HepG2 (cell line): ENCODE results near the gene SLC29A3. TPM values are rescaled to one million over a fixed set of nuclear protein-coding genes. Genes with fewer than 3 reads are reported as not detected.

ENCODE experiments used
- ATAC-seq: fragments of 200-7000 bp; cut with Tn5 transposase; 3 replicates; pipeline ENCODE4 v1.9.1; 2020; ENCODE audit warnings: mild to moderate bottlenecking, moderate library complexity
- BruUV-seq: library from RNA; stranded (reverse); fragments of 400-500 nt; replicated peaks from 2 replicates; lab custom pipeline; 2021; lab: Mats Ljungman, UMichigan
- CTCF ChIA-PET: fragments of 300-600 bp; formaldehyde crosslinking; extraction: SDS; loops from one replicate; lab custom pipeline; 2021; ENCODE audit warnings: low total read pairs, inconsistent platforms, low intra/inter-chr PET ratio; lab: Yijun Ruan, JAX
- POLR2A ChIA-PET: fragments of 350-600 bp; sonication (Branson Sonifier 250); formaldehyde crosslinking; loops from one replicate; lab custom pipeline; 2020; ENCODE audit warnings: antibody characterized with exemption, inconsistent platforms; lab: Yijun Ruan, JAX
- DNase-seq: peaks from one replicate; pipeline ENCODE4 v3.0.0-alpha.2; 2015; ENCODE audit warnings: low spot score
- FAIRE-seq: peaks from 3 replicates; lab custom pipeline; 2011; peaks lifted over from hg19 to GRCh38; lab: Jason Lieb, UNC
- H2AFZ ChIP-seq: one replicate; pipeline ENCODE4 v1.6.1; 2011; ENCODE audit warnings: low read length, inconsistent platforms
- H3K27ac ChIP-seq: fragments of 300-600 bp; 3 replicates; pipeline ENCODE4 v1.8.0; 2011; ENCODE audit warnings: mixed run types, mild to moderate bottlenecking, mixed read lengths, low read length, inconsistent platforms; ENCODE audit not compliant: insufficient read depth; ENCODE audit errors: extremely low read length
- H3K27me3 ChIP-seq, 2 experiments: fragments of 200-600 bp in 1 of 2; 2 replicates in 1 of 2; 3 replicates in 1 of 2; pipeline versions ENCODE4 v1.6.0 to v1.8.0; 2011; ENCODE audit warnings: low read length in 2 of 2, mild to moderate bottlenecking in 2 of 2, moderate library complexity in 2 of 2, inconsistent platforms in 1 of 2; ENCODE audit not compliant: insufficient read depth in 2 of 2, control insufficient read depth in 1 of 2
- H3K36me3 ChIP-seq, 2 experiments: fragments of 200-600 bp in 1 of 2; replicated peaks in 1 of 2; 2 replicates in 1 of 2; 3 replicates in 1 of 2; pipeline versions ENCODE4 v1.5.1 to v1.8.0; 2011; ENCODE audit warnings: low read length in 2 of 2, inconsistent platforms in 1 of 2; ENCODE audit not compliant: insufficient read depth in 2 of 2, control insufficient read depth in 1 of 2
- H3K4me1 ChIP-seq: 2 replicates; pipeline ENCODE4 v1.5.1; 2012; ENCODE audit warnings: low read length, inconsistent platforms; ENCODE audit not compliant: insufficient read depth
- H3K4me2 ChIP-seq: 2 replicates; pipeline ENCODE4 v1.6.0; 2011; ENCODE audit warnings: low read depth, low read length, inconsistent platforms
- H3K4me3 ChIP-seq, 3 experiments: fragments of 200-600 bp in 1 of 3; sonication (generic), shearing (Covaris generic) in 1 of 3; replicated peaks in 1 of 3; 2 replicates each; pipeline ENCODE4 v1.5.1; 2011 to 2016; ENCODE audit warnings: low read length in 3 of 3, inconsistent platforms in 2 of 3, low read depth in 2 of 3, mild to moderate bottlenecking in 2 of 3, control low read depth in 1 of 3, mixed read lengths in 1 of 3; ENCODE audit not compliant: insufficient read depth in 1 of 3
- H3K79me2 ChIP-seq: one replicate; pipeline ENCODE4 v1.6.1; 2011; ENCODE audit warnings: low read length, inconsistent platforms; ENCODE audit not compliant: insufficient read depth
- H3K9ac ChIP-seq: 2 replicates; pipeline ENCODE4 v1.6.0; 2011; ENCODE audit warnings: mild to moderate bottlenecking, low read depth, low read length, inconsistent platforms; ENCODE audit not compliant: insufficient read depth
- H3K9me3 ChIP-seq: 2 replicates; pipeline ENCODE4 v1.5.1; 2012; ENCODE audit warnings: mild to moderate bottlenecking, low read length
- H4K20me1 ChIP-seq: 2 replicates; pipeline ENCODE4 v1.6.0; 2011; ENCODE audit warnings: inconsistent platforms, mild to moderate bottlenecking, low read length, moderate library complexity; ENCODE audit not compliant: insufficient read depth
- CEBPG ChIP-seq: IDR thresholded peaks from 2 replicates; pipeline ENCODE4 v1.6.1; 2016
- ETV5 ChIP-seq: IDR thresholded peaks from 2 replicates; pipeline ENCODE4 v1.6.1; 2018; ENCODE audit warnings: missing biosample characterization, missing genetic modification reagents, inconsistent platforms, borderline replicate concordance
- GLI4 ChIP-seq: sonication (generic); formaldehyde crosslinking; IDR thresholded peaks from 2 replicates; pipeline ENCODE4 v1.5.1; 2020; ENCODE audit warnings: missing genetic modification reagents, mild to moderate bottlenecking, moderate library complexity, borderline replicate concordance
- HDAC1 ChIP-seq: sonication (generic); formaldehyde crosslinking; IDR thresholded peaks from 2 replicates; pipeline ENCODE4 v1.5.1; 2020; ENCODE audit warnings: mild to moderate bottlenecking, missing genetic modification reagents
- HNRNPLL ChIP-seq: fragments of 200-400 bp; formaldehyde crosslinking; IDR thresholded peaks from 2 replicates; pipeline ENCODE4 v1.6.1; 2017; ENCODE audit warnings: mild to moderate bottlenecking, low read depth, low read length; ENCODE audit not compliant: poor library complexity, severe bottlenecking
- MXI1 ChIP-seq: IDR thresholded peaks from 3 replicates; pipeline ENCODE4 v1.6.1; 2012; ENCODE audit warnings: low read depth, low read length, inconsistent platforms, borderline replicate concordance
- NR2C2 ChIP-seq: sonication (generic); formaldehyde crosslinking; IDR thresholded peaks from 2 replicates; pipeline ENCODE4 v1.4.0; 2020; ENCODE audit warnings: missing genetic modification reagents, mild to moderate bottlenecking, moderate library complexity, borderline replicate concordance
- ZFX ChIP-seq: sonication (generic); formaldehyde crosslinking; IDR thresholded peaks from 2 replicates; pipeline ENCODE4 v1.4.0; 2020; ENCODE audit warnings: mild to moderate bottlenecking, low read depth, missing genetic modification reagents, moderate library complexity
- ZNF687 ChIP-seq: sonication (generic); formaldehyde crosslinking; IDR thresholded peaks from 2 replicates; pipeline ENCODE4 v1.5.1; 2020; ENCODE audit warnings: mild to moderate bottlenecking, missing genetic modification reagents, moderate library complexity
- ZNF775 ChIP-seq: sonication (generic); formaldehyde crosslinking; IDR thresholded peaks from 2 replicates; pipeline ENCODE4 v1.4.0; 2020; ENCODE audit warnings: missing genetic modification reagents, mild to moderate bottlenecking, moderate library complexity, borderline replicate concordance
- WGBS: methylation state at CpG from one replicate; pipeline ENCODE4 v1.1.6; 2017; ENCODE audit warnings: low lambda C conversion rate; 5-methylcytosine and 5-hydroxymethylcytosine counted together
- in situ Hi-C: cut with HindIII; loops from 2 replicates; pipeline ENCODE4 v1.10.0; 2017; ENCODE audit warnings: low pct_unique_long_range_greater_than_20kb; ENCODE audit not compliant: extremely low pct_ligation_motif_present
- intact Hi-C: fragments of 100-400 bp; cut with micrococcal nuclease; formaldehyde crosslinking; loops from one replicate; pipeline ENCODE4 v1.10.0; 2022; ENCODE audit not compliant: unreplicated experiment
- polyA plus RNA-seq, 8 experiments: library from polyadenylated mRNA; depleted of rRNA in 3 of 8; stranded (reverse) in 7 of 8; unstranded in 1 of 8; fragments of >200 nt; fragmentation: Illumina TruSeq in 4 of 8; extraction: Trizol in 4 of 8; gene quantifications; 2 replicates each; pipeline versions ENCODE4 v1.2.1 to v1.2.3, GENCODE V29; 2011 to 2016; ENCODE audit warnings: low read depth in 4 of 8, missing spikeins in 1 of 8, mixed read lengths in 1 of 8; ENCODE audit not compliant: insufficient read depth in 1 of 8
- total RNA-seq, 5 experiments: library from RNA; depleted of rRNA; stranded (reverse); fragments of >200 nt; fragmentation: Illumina TruSeq; extraction: Trizol; gene quantifications; 2 replicates each; pipeline ENCODE4 v1.2.3, GENCODE V29; 2016; ENCODE audit warnings: low read depth in 1 of 5
- TF ChIP-seq, protein P1 (sequence below): IDR thresholded peaks from 2 replicates; pipeline ENCODE4 v1.6.1; 2018; ENCODE audit warnings: missing genetic modification reagents
- TF ChIP-seq, protein P2 (sequence below): sonication (generic); formaldehyde crosslinking; IDR thresholded peaks from 2 replicates; pipeline ENCODE4 v1.4.0; 2020; ENCODE audit warnings: missing genetic modification reagents
- TF ChIP-seq, protein P3 (sequence below): IDR thresholded peaks from 2 replicates; pipeline ENCODE4 v1.6.1; 2016; ENCODE audit warnings: low read depth, borderline replicate concordance

The SLC29A3 gene
- total and polyA plus RNA-seq, 2 of the 13 experiments (the other 11 are each of a cell fraction or from before 2014, with no cell fraction given) = 8.6 to 11.8 TPM

- TF ChIP-seq ZNF775 (CRISPR knock-in tag) (no peak), HNRNPLL (no peak), ETV5 (CRISPR knock-in tag) (no peak), NR2C2 (CRISPR knock-in tag) (no peak), GLI4 (CRISPR knock-in tag) (no peak)
- TF ChIP-seq, protein P1, sequence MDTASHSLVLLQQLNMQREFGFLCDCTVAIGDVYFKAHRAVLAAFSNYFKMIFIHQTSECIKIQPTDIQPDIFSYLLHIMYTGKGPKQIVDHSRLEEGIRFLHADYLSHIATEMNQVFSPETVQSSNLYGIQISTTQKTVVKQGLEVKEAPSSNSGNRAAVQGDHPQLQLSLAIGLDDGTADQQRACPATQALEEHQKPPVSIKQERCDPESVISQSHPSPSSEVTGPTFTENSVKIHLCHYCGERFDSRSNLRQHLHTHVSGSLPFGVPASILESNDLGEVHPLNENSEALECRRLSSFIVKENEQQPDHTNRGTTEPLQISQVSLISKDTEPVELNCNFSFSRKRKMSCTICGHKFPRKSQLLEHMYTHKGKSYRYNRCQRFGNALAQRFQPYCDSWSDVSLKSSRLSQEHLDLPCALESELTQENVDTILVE (CRISPR knock-in tag) = no peak
These were observed 71.4 kb downstream of the SLC29A3 start (continued) for GRCh38 chr10:71390461-71390835.

DNA sequence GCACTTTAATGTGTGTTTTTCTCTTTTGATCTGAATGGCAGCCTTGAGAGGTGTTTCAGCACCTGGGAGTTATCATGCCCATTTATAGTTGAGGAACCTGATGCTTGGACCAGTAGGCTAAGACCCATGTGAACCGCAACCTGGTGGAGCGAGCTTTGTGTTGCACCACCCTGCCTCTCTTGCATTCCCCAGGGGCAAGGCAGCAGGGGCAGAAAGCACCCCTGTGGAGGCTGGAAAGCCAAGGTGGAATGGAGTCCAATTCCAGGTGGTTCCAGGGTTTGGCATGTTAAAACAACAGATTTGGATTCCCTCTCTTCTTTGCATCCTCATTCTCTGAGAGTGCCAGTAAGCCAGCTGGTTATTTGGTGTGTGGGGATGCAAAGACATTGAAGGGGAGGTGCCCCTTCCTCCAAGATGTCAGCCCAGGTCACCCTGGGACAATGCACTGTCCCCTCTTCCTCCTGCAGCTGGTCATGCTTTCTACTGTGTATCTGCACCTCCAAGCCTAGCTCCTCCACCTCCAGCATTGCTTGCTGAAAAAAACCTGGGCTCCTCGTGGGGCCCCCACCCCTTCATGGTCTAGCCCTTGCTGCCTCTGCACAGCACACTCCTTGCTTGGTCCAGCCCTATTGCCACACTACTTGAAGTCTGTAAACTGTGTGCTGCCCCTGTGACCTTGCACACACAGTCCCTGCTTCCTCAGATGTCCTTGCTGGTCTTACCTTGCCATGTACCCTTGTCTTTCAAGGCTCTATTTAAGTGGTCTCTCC lies 72.0 kb downstream of the SLC29A3 start:
- 76% methylated on average over 2 of the region's 3 CpGs for WGBS
- H3K36me3 ChIP-seq = no peaks in the 10 kb centered on the region
- FAIRE-seq = no peak
- no peak overlapping the region for H2AFZ ChIP-seq
- no peak overlapping the region for H3K27ac ChIP-seq
- no peak overlapping the region for H3K4me2 ChIP-seq
- BruUV-seq = no TSS peak
- ATAC-seq = no peak
- no peak for DNase-seq
- no peaks in the 10 kb centered on the region for H3K79me2 ChIP-seq
- H4K20me1 ChIP-seq = no peaks in the 10 kb centered on the region
- H3K9me3 ChIP-seq = no peaks in the 10 kb centered on the region
- no peak overlapping the region for H3K9ac ChIP-seq
- in situ Hi-C loops (no loop called here), intact Hi-C loops (no loop called here)
- H3K4me1 ChIP-seq = peaks cover 19% of the 10 kb centered on the region
- H3K4me3 ChIP-seq = no peak overlapping the region
- ChIA-PET CTCF (no interaction called here), POLR2A (no interaction called here)
- H3K27me3 ChIP-seq = peaks cover 0 to 26% of the 10 kb centered on the region in 2 experiments; a peak in 4 of 5 replicates
- TF ChIP-seq CEBPG (CRISPR knock-in tag) (no peak), MXI1 (no peak), HDAC1 (CRISPR knock-in tag) (no peak), ZNF687 (no peak), ZFX (CRISPR knock-in tag) (no peak)
- TF ChIP-seq, protein P2, sequence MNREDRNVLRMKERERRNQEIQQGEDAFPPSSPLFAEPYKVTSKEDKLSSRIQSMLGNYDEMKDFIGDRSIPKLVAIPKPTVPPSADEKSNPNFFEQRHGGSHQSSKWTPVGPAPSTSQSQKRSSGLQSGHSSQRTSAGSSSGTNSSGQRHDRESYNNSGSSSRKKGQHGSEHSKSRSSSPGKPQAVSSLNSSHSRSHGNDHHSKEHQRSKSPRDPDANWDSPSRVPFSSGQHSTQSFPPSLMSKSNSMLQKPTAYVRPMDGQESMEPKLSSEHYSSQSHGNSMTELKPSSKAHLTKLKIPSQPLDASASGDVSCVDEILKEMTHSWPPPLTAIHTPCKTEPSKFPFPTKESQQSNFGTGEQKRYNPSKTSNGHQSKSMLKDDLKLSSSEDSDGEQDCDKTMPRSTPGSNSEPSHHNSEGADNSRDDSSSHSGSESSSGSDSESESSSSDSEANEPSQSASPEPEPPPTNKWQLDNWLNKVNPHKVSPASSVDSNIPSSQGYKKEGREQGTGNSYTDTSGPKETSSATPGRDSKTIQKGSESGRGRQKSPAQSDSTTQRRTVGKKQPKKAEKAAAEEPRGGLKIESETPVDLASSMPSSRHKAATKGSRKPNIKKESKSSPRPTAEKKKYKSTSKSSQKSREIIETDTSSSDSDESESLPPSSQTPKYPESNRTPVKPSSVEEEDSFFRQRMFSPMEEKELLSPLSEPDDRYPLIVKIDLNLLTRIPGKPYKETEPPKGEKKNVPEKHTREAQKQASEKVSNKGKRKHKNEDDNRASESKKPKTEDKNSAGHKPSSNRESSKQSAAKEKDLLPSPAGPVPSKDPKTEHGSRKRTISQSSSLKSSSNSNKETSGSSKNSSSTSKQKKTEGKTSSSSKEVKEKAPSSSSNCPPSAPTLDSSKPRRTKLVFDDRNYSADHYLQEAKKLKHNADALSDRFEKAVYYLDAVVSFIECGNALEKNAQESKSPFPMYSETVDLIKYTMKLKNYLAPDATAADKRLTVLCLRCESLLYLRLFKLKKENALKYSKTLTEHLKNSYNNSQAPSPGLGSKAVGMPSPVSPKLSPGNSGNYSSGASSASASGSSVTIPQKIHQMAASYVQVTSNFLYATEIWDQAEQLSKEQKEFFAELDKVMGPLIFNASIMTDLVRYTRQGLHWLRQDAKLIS (CRISPR knock-in tag) = no peak
- TF ChIP-seq, protein P3, sequence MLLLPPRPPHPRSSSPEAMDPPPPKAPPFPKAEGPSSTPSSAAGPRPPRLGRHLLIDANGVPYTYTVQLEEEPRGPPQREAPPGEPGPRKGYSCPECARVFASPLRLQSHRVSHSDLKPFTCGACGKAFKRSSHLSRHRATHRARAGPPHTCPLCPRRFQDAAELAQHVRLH (CRISPR knock-in tag) = no peak
